Stimulated activated CD4-positive, alpha-beta T cell treated with anti-CD3 and anti-CD28 coated beads, Interleukin-2, amount 100 ng/mL, for 4 hours (primary cell): ENCODE data around the gene SPG21.

Source experiments
- DNase-seq: peaks from one replicate; pipeline ENCODE4 v3.0.0-alpha.2; 2020; ENCODE audit warnings: low read depth

Gene SPG21

GRCh38 chr15:64991536-64992135 lies 1.9 kb upstream of the SPG21 start:
- no peak for DNase-seq

DNA sequence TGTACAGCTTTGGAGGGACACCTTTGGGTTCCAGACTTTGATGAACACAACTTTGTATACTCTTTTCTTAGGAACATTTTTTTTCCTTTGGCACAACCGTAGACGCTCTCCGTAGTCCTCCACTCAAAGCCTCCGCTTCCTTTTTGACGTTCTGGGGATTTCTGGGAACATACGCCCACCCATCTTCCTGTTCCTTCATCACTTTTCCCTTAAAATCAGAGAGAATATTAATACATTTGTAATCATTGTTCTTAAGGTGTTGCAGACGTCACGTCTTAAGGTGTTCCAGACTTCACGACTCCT lies 405 bp upstream of the SPG21 start:
- DNase-seq: no peak

GRCh38 chr15:64987136-64987535 lies 2.6 kb downstream of the SPG21 start:
- no peak for DNase-seq

DNA sequence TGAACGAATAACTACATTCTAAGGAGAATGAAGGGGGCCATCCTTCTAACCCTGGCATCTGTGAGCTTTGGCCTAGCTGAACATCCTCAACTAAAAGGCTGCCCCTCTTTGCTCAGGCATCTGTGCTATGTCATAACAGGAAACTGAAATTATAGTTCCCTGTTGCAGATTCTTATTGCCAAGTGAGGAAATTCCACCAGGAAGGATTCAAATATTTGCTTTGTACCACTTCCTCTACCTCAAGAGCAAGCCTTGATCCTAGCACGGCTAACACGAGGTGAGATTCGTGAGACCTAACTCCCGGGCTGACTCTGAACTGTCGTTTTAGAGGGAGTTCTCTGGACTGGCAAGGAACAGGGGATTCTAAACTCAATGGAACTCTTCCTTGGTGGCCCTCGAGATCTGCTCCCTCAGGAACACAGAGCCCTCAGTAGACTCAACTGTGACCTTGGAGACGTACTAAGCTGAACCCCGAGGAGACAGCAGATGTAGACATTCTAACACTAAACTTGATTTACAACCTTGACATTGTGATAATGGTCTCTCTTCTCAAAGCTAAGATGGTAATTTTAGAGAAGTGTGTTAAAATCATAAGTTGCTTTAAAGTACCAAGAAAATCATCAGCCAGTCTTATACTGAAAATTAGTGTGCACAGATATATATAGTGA lies 4.2 kb downstream of the SPG21 start:
- DNase-seq: no peak

DNA sequence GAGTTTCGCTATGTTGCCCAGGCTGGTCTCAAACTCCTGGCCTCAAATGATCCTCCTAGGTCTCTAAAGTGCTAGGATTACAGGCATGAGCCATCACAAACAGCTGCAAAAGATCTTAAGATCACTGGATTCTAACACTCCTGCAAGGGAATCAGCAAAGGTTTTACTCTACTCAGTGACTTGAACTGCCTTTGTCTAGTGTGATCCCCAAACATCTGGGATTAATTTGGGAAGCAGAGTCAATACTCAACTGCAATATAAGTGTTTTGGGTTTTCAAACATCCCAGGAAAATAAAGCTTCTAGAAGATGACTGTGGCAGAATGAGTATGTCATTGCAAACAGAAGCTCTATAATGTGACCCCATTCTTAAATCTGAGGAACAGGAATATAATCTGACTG lies 7.2 kb downstream of the SPG21 start:
- DNase-seq: no peak

DNA sequence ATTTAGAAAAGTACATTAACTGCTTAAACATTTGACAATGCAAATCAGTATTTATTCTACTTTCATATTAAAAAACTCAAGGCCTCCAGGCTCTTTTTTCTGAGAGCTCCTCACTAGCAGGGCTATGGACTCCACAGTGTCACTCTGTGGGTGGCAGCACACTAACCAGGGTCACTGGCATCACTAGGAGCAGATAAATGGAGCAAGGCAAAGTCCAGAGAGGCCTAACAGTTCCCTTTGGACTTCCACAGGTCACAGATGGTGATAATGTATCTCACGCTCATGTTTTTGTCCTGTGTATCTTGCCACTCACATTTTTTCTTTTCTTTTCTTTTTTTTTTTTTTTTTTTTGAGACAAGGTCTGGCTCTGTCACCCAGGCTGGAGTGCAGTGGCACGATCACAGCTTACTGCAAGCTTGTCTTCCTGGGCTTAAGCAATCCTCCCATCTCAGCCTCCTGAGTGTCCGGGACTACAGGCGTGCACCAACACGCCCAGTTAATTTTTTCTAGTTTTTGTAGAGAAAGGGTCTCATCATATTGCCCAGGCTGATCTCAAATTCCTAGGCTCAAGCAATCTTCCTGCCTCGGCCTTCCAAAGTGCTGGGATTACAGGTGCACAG lies 7.8 kb downstream of the SPG21 start:
- DNase-seq: no peak

- no peak for DNase-seq
Measured at GRCh38 chr15:64979252-64979710, 10.4 kb downstream of the SPG21 start.

DNA sequence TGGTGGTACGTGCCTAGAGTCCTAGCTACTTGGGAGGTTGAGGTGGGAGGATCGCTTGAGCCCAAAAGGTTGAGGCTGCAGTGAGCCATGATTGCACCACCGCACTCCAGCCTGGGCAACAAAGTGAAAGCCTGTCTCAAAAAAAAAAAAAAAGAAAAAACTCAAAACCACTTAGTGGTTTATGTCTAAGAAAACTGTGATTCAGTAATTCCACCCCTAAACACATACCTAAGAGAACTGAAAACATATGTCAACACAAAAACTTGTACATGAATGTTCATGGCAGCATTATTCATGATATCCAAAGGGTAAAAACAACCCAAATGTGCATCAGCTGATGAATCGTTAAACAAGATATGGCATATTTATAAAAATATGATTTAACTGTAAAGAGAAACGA lies 14.3 kb downstream of the SPG21 start:
- DNase-seq: no peak

DNA sequence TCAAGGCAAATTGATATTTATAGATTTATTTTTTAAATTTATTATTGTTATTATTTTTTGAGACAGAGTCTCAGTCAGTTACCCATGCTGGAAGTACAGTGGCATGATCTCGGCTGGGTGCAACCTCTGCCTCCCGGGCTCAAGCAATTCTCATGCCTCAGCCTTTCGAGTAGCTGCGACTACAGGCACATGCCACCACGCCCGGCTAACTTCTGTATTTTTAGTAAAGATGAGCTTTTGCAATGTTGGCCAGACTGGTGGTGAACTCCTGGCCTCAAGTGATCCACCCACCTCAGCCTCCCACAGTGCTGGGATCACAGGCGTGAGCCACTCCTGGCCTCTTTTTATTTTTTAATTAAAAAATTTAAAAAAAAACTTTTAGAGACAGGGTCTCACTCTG lies 19.0 kb downstream of the SPG21 start:
- DNase-seq: no peak

DNA sequence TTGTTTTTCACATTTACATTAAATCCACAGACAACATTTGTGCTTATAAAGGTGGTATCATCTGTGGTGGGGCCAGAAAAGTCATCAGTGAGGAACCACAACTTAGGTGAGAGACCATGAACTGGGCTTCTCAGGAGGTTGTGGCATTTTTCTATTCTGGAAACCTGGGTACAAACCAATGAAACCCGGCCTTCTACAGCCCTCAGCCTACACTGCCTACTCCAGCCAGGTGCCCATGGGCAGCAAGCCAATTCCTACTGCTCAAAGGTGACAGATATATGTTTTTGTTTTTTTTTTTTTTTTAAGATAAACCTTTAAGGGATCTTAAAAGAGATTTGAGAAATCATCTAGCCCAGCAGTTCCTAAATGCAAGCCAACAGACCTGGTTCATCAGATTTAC lies 20.3 kb downstream of the SPG21 start:
- no peak for DNase-seq

- no peak for DNase-seq
Measured at GRCh38 chr15:64961013-64961412, 28.7 kb downstream of the SPG21 start.

DNA sequence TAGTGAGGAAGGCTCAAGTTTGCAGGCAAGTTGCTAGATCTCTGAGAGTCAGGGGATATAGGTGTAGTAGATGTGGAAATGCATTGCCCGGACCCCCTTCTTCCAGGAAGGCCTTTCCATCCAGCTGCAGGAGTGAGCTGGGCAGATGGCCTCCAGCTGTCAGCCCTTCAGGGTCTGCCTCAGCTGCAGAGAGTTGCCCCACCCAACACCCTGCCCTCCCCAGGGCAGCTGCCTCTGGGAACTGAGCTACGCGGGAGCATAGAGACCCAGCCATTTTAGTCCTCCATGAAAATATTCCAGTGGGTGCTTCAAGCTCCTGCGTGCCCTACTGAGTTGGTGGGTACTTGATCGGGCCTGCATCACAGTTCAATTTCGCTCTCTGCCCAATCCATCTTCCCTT lies 29.6 kb downstream of the SPG21 start:
- DNase-seq: no peak

DNA sequence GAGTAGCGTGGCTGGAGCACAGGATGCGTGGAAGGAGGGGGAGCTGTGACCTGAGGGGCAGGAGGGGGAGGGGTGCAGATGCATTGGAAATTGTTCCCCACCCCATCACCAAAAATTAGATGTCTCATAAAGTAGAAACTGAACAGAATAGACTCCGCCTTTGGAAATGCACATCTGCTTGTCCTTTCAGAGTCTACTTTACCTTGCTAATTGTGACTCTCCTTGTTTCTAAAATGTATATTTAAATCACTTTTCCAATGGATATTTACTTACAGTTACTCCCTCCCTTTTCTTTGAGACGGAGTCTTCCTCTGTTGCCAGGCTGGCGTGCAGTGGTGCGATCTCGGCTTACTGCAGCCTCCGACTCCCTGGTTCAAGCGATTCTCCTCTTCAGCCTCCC lies 30.6 kb downstream of the SPG21 start:
- no peak for DNase-seq

DNA sequence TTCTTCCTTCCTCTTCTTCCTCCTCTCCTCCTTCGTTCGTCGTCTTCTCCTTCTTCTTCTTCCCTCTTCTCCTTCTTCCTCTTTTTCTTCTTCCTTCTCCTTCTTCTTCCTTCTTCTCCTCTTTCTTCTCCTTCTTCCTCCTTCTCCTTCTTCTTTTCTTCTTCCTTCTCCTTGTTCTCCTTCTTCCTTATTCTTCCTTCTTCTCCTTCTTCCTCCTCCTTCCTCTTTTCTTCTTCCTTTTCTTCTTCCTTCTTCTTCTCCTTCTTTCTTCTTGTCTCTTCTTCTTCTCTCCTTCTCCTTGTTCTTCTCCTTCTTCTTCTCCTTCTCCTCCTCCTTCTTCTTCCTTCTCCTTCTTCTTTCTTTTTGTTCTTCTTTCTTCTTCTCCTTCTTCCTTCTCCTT lies 35.3 kb downstream of the SPG21 start:
- no peak for DNase-seq

DNA sequence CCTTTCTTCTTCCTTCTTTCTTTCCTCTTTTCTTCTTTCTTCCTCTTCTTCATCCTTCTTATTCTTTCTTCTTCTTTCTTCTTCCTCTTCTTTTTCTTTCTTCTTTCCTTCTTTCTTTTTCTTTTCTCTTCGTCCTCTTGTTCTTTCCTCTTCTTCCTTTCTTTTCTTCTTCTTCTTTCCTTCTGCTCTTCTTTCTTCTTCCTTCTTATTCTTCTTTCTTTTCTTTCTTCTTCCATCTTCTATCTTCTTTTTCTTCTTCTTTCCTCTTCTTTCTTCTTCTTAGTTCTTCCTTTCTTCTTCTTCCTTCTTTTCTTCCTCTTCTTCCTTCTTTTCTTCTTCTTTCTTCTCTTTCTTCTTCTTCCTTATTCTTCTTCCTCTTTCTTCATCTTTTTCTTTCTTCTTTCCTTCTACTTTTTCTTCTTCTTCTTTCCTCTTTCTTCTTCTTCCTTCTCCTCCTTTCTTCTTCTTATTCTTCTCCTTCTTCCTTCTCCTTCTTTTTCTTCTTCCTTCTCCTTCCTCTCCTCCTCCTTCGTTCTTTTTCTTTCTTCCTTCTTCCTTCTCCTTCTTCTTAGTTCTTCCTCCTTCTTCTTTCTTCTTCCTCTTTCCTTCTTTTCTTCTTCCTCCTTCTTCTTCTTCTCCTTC lies 37.8 kb downstream of the SPG21 start:
- DNase-seq: no peak

- no peak for DNase-seq
Measured at GRCh38 chr15:64950888-64951287, 38.8 kb downstream of the SPG21 start.

- DNase-seq: no peak
Measured at GRCh38 chr15:64949383-64950186, 40.1 kb downstream of the SPG21 start.

- DNase-seq: no peak
Measured at GRCh38 chr15:64948916-64949315, 40.8 kb downstream of the SPG21 start.

DNA sequence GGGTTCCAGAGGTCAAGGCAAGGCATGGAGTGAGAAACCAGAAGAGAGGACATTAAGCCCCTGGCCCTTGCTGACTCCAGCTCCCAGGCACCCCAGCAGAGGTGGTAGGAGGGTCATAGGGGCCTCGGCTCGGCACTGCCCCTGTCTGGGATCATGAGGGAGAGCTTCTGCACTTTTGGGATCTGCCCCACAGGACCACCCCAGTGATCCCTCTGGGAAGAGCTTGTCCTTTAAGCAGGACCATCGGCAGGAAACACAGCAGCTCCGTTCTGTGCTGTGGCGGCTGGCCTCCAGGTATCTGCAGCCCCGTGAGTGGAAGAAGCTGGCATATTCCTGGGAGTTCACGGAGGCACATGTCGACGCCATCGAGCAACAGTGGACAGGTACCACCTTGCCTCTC lies 42.5 kb downstream of the SPG21 start:
- DNase-seq: no peak

DNA sequence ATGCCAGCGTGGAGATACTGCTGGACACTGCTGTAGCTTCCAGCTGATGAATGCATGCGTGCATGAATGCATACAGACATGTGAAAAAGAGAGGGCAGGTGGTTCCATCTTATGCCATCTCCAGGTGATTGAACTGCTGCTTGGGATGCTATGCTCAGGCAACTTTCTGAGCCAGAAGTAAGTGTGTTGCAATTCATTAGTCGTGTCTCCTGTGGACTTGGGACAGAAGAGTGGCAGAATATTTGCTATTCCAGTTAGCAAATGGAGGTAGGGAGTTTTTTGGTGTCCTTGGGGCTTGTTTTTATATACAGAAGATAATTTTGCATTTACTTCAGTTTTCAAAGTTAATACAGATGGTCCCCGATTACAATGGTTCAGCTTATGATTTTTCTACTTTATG lies 44.8 kb downstream of the SPG21 start:
- no peak for DNase-seq

- no peak for DNase-seq
Measured at GRCh38 chr15:64943512-64944225, 46.0 kb downstream of the SPG21 start.

- no peak for DNase-seq
Measured at GRCh38 chr15:64942356-64942755, 47.4 kb downstream of the SPG21 start.
